Keratinocyte (primary cell): ENCODE data around the gene UNC13B.
"Not testable (repeated sequence)": the region's sequence is repeated elsewhere in the genome, so short reads cannot be mapped to it uniquely, and the experiment has no call there.

Experiments
- EZH2 ChIP-seq: IDR thresholded peaks from one replicate; pipeline ENCODE4 v1.6.1; 2012; ENCODE audit warnings: inconsistent platforms, mild to moderate bottlenecking, low read length, moderate library complexity
- TF ChIP-seq, protein P1 (sequence below), 3 experiments: IDR thresholded peaks in 1 of 3; conservative IDR thresholded peaks in 1 of 3; optimal IDR thresholded peaks in 1 of 3; 2 replicates in 2 of 3; 3 replicates in 1 of 3; pipeline versions ENCODE3 to v1.5.1; 2011; ENCODE audit warnings: low read length in 3 of 3, mild to moderate bottlenecking in 3 of 3, moderate library complexity in 2 of 3, control low read depth in 1 of 3, inconsistent platforms in 1 of 3; ENCODE audit not compliant: insufficient read depth in 2 of 3; ENCODE audit errors: extremely low read depth in 1 of 3

DNA sequence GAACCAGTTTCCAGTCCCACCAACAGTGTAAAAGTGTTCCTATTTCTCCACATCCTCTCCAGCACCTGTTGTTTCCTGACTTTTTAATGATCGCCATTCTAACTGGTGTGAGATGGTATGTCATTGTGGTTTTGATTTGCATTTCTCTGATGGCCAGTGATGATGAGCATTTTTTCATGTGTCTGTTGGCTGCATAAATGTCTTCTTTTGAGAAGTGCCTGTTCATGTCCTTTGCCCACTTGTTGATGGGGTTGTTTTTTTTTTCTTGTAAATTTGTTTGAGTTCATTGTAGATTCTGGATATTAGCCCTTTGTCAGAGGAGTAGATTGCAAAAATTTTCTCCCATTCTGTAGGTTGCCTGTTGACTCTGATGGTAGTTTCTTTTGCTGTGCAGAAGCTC, 84.1 kb downstream of the UNC13B start:
- TF ChIP-seq, protein P1, sequence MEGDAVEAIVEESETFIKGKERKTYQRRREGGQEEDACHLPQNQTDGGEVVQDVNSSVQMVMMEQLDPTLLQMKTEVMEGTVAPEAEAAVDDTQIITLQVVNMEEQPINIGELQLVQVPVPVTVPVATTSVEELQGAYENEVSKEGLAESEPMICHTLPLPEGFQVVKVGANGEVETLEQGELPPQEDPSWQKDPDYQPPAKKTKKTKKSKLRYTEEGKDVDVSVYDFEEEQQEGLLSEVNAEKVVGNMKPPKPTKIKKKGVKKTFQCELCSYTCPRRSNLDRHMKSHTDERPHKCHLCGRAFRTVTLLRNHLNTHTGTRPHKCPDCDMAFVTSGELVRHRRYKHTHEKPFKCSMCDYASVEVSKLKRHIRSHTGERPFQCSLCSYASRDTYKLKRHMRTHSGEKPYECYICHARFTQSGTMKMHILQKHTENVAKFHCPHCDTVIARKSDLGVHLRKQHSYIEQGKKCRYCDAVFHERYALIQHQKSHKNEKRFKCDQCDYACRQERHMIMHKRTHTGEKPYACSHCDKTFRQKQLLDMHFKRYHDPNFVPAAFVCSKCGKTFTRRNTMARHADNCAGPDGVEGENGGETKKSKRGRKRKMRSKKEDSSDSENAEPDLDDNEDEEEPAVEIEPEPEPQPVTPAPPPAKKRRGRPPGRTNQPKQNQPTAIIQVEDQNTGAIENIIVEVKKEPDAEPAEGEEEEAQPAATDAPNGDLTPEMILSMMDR (optimal IDR thresholded peaks at IDR 0.05 in 1 of 3, IDR thresholded peaks at IDR 0.05 in 1 of 3, conservative IDR thresholded peaks at IDR 0.05 in 1 of 3; ENCODE audit: extremely low read depth in 1 of 3, insufficient read depth in 2 of 3, low read length in 3 of 3), result not testable (repeated sequence)
- TF ChIP-seq EZH2, result not testable (repeated sequence)
